Keratinocyte (primary cell): Measurements from ENCODE around the gene DPM2. TPM values are rescaled to one million over a fixed set of nuclear protein-coding genes. Genes with fewer than 3 reads are reported as not detected.

Source experiments
- DNase-seq: peaks from one replicate; pipeline ENCODE4 v3.0.0-alpha.2; 2011; ENCODE audit warnings: low read depth, missing footprints, low spot score
- FAIRE-seq: peaks from 2 replicates; lab custom pipeline; 2011; peaks lifted over from hg19 to GRCh38; lab: Jason Lieb, UNC
- H2AFZ ChIP-seq: 2 replicates; pipeline ENCODE4 v1.6.0; 2012; ENCODE audit warnings: low read length, control low read depth, inconsistent platforms; ENCODE audit not compliant: control insufficient read depth
- H3K27ac ChIP-seq: 2 replicates; pipeline ENCODE4 v1.5.1; 2011; ENCODE audit warnings: low read length; ENCODE audit not compliant: control insufficient read depth, insufficient read depth
- H3K27me3 ChIP-seq: 3 replicates; pipeline ENCODE4 v1.6.0; 2011; ENCODE audit warnings: low read length; ENCODE audit not compliant: control insufficient read depth, insufficient read depth; ENCODE audit errors: extremely low read depth
- H3K36me3 ChIP-seq, 2 experiments: 2 replicates in 1 of 2; 3 replicates in 1 of 2; pipeline ENCODE4 v1.5.1; 2011; ENCODE audit warnings: low read length in 2 of 2, mild to moderate bottlenecking in 1 of 2; ENCODE audit not compliant: control insufficient read depth in 2 of 2, insufficient read depth in 2 of 2; ENCODE audit errors: extremely low read depth in 1 of 2
- H3K4me1 ChIP-seq: 3 replicates; pipeline ENCODE4 v1.5.1; 2011; ENCODE audit warnings: low read length; ENCODE audit not compliant: control insufficient read depth, insufficient read depth; ENCODE audit errors: extremely low read depth
- H3K4me2 ChIP-seq: 3 replicates; pipeline ENCODE4 v1.6.0; 2011; ENCODE audit warnings: low read depth, low read length; ENCODE audit not compliant: control insufficient read depth, insufficient read depth; ENCODE audit errors: extremely low read depth
- H3K4me3 ChIP-seq, 3 experiments: fragments of 200-600 bp in 1 of 3; sonication (generic) in 1 of 3; 2 replicates in 2 of 3; 3 replicates in 1 of 3; pipeline ENCODE4 v1.5.1; 2011 to 2016; ENCODE audit warnings: low read length in 3 of 3, mild to moderate bottlenecking in 3 of 3, control low read depth in 2 of 3, inconsistent platforms in 1 of 3, low read depth in 1 of 3, mixed read lengths in 1 of 3, mixed run types in 1 of 3, moderate library complexity in 1 of 3; ENCODE audit not compliant: control insufficient read depth in 2 of 3, insufficient read depth in 2 of 3; ENCODE audit errors: extremely low read depth in 1 of 3
- H3K79me2 ChIP-seq: 2 replicates; pipeline ENCODE4 v1.6.0; 2012; ENCODE audit warnings: low read length; ENCODE audit not compliant: control insufficient read depth, insufficient read depth
- H3K9ac ChIP-seq: 3 replicates; pipeline ENCODE4 v1.6.0; 2011; ENCODE audit warnings: low read length; ENCODE audit not compliant: control insufficient read depth, insufficient read depth; ENCODE audit errors: extremely low read depth
- H3K9me1 ChIP-seq: 3 replicates; pipeline ENCODE4 v1.6.0; 2011; ENCODE audit warnings: low read length; ENCODE audit not compliant: control insufficient read depth, insufficient read depth; ENCODE audit errors: extremely low read depth
- H3K9me3 ChIP-seq: 2 replicates; pipeline ENCODE4 v1.5.1; 2012; ENCODE audit warnings: low read depth, low read length; ENCODE audit not compliant: control insufficient read depth
- H4K20me1 ChIP-seq: 3 replicates; pipeline ENCODE4 v1.6.0; 2011; ENCODE audit warnings: low read length; ENCODE audit not compliant: control insufficient read depth, insufficient read depth; ENCODE audit errors: extremely low read depth
- EZH2 ChIP-seq: IDR thresholded peaks from one replicate; pipeline ENCODE4 v1.6.1; 2012; ENCODE audit warnings: inconsistent platforms, mild to moderate bottlenecking, low read length, moderate library complexity
- dilution Hi-C: fragments of 300-500 bp; cut with MboI; formaldehyde crosslinking; loops from one replicate; pipeline ENCODE4 v1.7.0; 2020; ENCODE audit warnings: low sequenced_read_pairs; ENCODE audit not compliant: extremely low pct_ligation_motif_present
- polyA plus RNA-seq, 5 experiments: library from polyadenylated mRNA; depleted of rRNA in 3 of 5; stranded (reverse) in 3 of 5; stranded (forward) in 1 of 5; unstranded in 1 of 5; fragments of >200 nt; gene quantifications; 1 replicate in 1 of 5; 2 replicates in 3 of 5; 3 replicates in 1 of 5; pipeline versions ENCODE4 v1.2.1 to v1.2.3, GENCODE V29; 2011 to 2012; ENCODE audit warnings: missing spikeins in 2 of 5, low read depth in 1 of 5, low replicate concordance in 1 of 5
- TF ChIP-seq, protein P1 (sequence below), 3 experiments: IDR thresholded peaks in 1 of 3; conservative IDR thresholded peaks in 1 of 3; optimal IDR thresholded peaks in 1 of 3; 2 replicates in 2 of 3; 3 replicates in 1 of 3; pipeline versions ENCODE3 to v1.5.1; 2011; ENCODE audit warnings: low read length in 3 of 3, mild to moderate bottlenecking in 3 of 3, moderate library complexity in 2 of 3, control low read depth in 1 of 3, inconsistent platforms in 1 of 3; ENCODE audit not compliant: insufficient read depth in 2 of 3; ENCODE audit errors: extremely low read depth in 1 of 3

DPM2 gene
- polyA plus RNA-seq, 1 donor (not counting 4 experiments of a cell fraction or from before 2014, with no cell fraction given), result 31.1 TPM

DNA sequence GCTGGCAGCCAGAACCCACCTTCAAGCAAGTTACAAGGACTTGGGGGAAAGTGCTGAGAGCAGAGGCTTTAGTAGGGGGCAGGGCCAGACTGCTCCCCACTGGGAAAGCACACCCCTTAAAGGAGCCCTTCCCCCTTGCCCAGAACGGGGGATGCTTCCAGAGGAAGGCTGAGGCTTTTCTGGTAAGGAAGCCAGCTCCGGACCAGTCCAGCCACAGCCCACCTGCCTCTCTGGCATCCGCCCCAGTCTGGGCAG lies 4.2 kb upstream of the DPM2 start:
- FAIRE-seq (no peak), DNase-seq (no peak)
- Histone ChIP-seq H4K20me1 (peaks cover 9% of the 10 kb centered on the region), H3K27ac (no peak overlapping the region), H3K9me3 (no peaks in the 10 kb centered on the region), H3K36me3 (peaks cover 5 to 10% of the 10 kb centered on the region in 2 experiments), H3K4me1 (peaks cover 8% of the 10 kb centered on the region), H3K4me2 (no peak overlapping the region), H3K9ac (no peak overlapping the region), H3K79me2 (peaks cover 7% of the 10 kb centered on the region), H3K27me3 (no peaks in the 10 kb centered on the region), H3K9me1 (no peaks in the 10 kb centered on the region), H3K4me3 (no peak overlapping the region), H2AFZ (no peak overlapping the region)
- TF ChIP-seq, protein P1, sequence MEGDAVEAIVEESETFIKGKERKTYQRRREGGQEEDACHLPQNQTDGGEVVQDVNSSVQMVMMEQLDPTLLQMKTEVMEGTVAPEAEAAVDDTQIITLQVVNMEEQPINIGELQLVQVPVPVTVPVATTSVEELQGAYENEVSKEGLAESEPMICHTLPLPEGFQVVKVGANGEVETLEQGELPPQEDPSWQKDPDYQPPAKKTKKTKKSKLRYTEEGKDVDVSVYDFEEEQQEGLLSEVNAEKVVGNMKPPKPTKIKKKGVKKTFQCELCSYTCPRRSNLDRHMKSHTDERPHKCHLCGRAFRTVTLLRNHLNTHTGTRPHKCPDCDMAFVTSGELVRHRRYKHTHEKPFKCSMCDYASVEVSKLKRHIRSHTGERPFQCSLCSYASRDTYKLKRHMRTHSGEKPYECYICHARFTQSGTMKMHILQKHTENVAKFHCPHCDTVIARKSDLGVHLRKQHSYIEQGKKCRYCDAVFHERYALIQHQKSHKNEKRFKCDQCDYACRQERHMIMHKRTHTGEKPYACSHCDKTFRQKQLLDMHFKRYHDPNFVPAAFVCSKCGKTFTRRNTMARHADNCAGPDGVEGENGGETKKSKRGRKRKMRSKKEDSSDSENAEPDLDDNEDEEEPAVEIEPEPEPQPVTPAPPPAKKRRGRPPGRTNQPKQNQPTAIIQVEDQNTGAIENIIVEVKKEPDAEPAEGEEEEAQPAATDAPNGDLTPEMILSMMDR (optimal IDR thresholded peaks at IDR 0.05 in 1 of 3, IDR thresholded peaks at IDR 0.05 in 1 of 3, conservative IDR thresholded peaks at IDR 0.05 in 1 of 3; ENCODE audit: extremely low read depth in 1 of 3, insufficient read depth in 2 of 3, low read length in 3 of 3), result no peak
- TF ChIP-seq EZH2, result no peak
- dilution Hi-C loops, result loop anchor here (25.0 kb wide), 1 partner anchor 120 kb away; the partner anchor contains the start of genes NAIF1 and SLC25A25

DNA sequence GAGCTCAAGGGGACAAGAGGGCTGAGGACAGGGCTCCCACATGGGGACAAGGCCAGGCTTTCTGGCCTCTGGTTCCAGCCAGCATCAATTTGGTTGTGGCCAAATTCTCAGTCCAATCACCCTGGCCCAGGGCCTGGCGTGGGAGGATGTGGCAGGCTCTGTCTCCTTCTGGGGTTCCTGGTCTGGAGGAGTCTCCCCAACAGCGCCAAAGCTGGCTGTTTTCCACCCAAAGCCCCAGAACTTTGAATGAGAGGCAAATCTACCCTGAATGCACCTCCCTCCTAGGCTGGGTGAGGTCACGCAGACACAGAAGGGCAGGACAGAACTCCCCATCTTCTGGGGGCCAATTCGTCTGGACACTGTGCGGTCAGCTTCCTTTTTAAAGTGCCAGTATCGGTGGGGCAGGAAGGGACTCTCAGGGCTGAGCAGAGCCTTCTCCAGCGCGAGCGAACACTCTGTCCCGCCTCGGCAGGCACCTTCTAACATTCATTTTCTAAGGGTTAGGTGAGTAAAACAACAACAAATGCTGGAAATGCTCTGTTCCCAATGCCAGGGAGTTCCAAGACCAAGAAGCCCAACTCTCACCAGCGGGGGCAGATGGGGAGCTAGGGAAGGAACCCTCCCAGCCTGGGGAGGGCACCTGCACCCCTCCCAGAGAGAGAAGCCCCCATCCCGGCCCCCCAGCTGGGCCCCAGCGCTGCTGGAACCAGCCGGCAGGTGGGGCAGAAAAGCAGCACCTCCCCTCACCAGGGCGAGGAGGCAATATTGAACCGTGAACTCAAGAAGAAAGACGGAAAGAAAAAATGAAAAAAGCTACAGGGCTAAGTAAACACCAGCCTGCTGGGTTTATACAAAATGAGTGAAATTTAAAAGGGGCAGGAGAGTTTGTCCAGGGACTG lies 3.7 kb upstream of the DPM2 start:
- Histone ChIP-seq H3K36me3 (peaks cover 5 to 10% of the 10 kb centered on the region in 2 experiments), H3K4me1 (peaks cover 14% of the 10 kb centered on the region), H3K4me2 (no peak overlapping the region), H3K79me2 (peaks cover 12% of the 10 kb centered on the region), H3K9me1 (no peaks in the 10 kb centered on the region), H4K20me1 (peaks cover 9% of the 10 kb centered on the region), H3K9me3 (no peaks in the 10 kb centered on the region), H3K9ac (no peak overlapping the region), H3K27me3 (no peaks in the 10 kb centered on the region), H2AFZ (no peak overlapping the region), H3K27ac (no peak overlapping the region), H3K4me3 (no peak overlapping the region)
- dilution Hi-C loops, result loop anchor here (25.0 kb wide), 1 partner anchor 121 kb away; the partner anchor contains the start of genes NAIF1 and SLC25A25
- no peak for FAIRE-seq
- TF ChIP-seq, protein P1 (optimal IDR thresholded peaks at IDR 0.05 in 1 of 3, IDR thresholded peaks at IDR 0.05 in 1 of 3, conservative IDR thresholded peaks at IDR 0.05 in 1 of 3; ENCODE audit: extremely low read depth in 1 of 3, insufficient read depth in 2 of 3, low read length in 3 of 3), result no peak
- TF ChIP-seq EZH2, result no peak
- DNase-seq, result no peak
